GM19351 (cell line): ENCODE data around the gene MAGEB17.
"Not testable (repeated sequence)": the region's sequence is repeated elsewhere in the genome, so short reads cannot be mapped to it uniquely, and the experiment has no call there.

Experiments
- ATAC-seq: cut with Tn5 transposase; IDR thresholded peaks from one replicate; pipeline ENCODE4 v1.9.1; 2021; ENCODE audit warnings: mild to moderate bottlenecking, moderate library complexity; ENCODE audit not compliant: unreplicated experiment

Gene MAGEB17

DNA sequence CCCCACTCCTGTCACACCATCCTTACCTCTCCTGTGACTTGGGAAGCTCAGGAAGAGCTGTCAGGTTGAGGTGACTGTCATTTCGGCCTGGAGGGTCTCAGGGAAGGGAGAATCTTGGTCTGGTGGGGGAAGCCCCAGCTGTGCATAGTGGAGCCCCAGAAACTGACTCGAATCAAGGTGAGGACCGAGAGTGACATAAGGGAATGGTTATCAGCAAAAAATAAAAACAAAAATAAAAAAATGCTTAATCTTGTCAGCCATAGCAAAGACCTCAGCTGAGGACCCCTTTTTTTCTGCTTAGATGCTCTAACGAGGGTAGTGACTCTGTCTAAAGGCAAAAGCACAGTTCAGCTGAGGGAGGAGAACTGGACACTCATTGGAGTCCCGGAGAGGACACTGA is at the start of gene MAGEB17:
TSS of gene MAGEB17 (plus strand) at position 301 of the 400 bp plus-strand sequence. CDS start 2,902 bp downstream, outside the sequence.
- ATAC-seq = no peak

DNA sequence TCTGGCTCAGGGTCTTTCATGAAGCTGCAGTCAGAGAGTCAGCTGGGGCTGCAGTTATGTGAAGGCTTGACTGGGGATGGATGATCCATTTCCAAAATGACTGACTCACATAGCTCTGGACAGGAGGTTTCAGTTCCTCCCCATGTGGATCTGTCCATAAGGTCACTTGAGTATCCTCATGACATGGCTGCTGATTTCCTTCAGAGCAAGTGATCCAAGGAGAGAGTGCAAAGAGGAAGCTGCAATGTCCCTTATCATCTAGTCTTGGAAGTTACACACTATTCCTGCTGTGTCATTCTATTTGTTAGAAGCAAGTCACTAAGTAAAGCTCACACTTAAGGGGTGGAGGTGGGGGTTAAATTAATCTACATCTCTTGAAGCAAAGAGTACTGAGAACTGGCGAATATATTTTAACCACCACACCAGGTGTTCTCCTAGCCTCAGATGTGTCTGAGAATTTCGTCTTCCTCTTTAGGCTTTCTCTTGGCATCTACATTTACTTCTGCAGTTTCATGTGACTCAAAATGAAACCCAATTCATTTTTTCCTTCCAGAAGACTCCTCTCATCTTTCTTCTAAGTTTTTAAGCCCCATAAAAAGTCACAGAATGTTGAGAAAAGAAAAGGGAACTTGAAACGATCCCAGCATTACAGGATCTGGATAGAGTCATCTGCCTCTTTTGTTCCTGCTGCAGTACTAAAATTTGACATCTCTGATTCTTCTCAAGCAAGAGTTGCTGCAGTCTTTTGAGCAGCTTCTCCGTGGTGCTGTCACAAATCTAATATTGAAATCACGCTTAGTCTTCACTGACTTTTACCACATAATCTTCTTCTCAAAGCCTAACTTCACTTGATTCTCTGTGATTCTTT is 47.7 kb upstream of the MAGEB17 start:
- peak; percentile 87 for ATAC-seq

DNA sequence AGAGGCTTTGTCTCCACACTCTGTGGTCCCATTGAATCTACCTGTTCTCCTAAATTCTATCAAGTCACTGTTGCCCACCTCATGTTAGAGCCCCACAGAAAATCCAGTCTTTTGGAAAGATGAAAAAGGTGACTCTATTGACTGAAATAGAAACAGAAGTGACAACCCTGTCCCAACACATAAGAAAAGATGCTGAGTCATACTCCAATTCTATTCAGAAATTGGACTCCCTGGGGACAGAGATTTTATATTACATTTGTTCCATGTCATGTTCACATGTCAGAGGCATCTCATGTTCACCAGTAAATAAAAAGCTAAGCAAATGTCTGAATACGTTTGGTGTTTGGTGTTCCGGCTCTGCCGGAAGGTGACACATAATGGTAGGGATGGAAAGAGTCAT is 46.9 kb upstream of the MAGEB17 start:
- no peak for ATAC-seq

- ATAC-seq = peak; percentile 60
Observed at GRCh38 chrX:16123222-16123786, 44.0 kb upstream of the MAGEB17 start, which contains the start of gene GRPR. TSS of gene GRPR (plus strand) at chrX:16123565. CDS start at chrX:16123954, 389 bp downstream.

DNA sequence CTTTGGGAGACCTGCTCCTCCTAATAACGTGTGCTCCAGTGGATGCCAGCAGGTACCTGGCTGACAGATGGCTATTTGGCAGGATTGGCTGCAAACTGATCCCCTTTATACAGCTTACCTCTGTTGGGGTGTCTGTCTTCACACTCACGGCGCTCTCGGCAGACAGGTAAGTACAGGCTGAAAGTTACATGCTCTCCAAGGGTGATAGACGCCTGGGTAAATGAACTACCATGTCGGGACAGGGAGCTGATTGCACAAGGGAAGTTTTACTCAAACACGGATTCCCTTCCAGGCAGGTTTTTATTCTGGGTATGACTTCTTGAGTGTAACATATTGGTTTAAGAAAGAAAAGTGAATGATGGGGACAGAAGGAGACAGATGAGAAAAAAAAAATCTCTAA is 43.1 kb upstream of the MAGEB17 start:
- no peak for ATAC-seq

DNA sequence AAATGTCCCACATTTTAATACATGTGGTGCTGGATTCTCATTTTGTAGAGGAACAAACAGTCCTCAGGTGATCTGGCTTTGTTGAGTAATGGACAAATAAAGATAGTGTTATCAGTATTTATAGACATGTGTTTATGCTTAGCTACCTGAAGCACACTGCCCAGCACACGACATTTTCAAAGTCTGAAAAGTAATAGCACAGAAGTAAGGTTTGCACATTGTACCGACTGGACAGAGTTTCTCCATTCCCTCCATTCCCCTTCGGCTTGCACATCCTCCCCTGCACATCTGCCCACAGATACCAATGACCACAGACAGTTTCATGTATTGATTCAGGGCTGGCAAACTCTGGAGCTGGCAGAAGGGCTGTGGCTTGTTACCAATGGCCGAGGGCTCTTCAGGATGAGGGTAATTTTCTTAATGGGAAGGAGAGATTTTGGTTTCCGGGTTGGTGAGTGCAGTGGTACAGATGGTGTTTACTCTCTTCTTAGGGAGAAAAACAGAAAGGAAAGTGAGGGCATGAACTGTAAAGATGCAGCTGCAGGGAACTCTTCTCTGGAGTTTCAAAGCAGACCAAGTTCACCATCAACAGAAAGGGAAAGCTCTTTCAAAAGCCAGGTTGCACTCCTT is 41.6 kb upstream of the MAGEB17 start:
- ATAC-seq = no peak

GRCh38 chrX:16130707-16131106 is 36.6 kb upstream of the MAGEB17 start:
- no peak for ATAC-seq

DNA sequence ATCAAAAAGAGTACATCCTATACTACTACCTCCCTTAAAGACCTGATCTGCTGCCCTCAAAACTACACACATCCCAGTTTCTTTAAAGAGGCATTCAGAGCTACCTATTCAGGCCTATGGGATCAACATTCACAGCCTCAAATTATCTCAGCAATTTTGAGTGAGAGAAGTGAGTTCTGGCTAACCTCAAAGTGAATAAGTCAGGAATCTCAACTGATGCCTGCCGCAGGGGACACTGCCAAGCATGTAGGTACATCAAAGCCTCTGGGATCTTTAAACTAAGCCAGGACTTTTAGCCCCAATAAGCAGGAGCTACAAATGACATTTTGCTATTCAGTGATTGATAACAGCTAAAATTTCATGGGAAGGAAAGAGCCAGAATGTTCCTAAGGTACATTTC is 32.3 kb upstream of the MAGEB17 start:
- no peak for ATAC-seq

DNA sequence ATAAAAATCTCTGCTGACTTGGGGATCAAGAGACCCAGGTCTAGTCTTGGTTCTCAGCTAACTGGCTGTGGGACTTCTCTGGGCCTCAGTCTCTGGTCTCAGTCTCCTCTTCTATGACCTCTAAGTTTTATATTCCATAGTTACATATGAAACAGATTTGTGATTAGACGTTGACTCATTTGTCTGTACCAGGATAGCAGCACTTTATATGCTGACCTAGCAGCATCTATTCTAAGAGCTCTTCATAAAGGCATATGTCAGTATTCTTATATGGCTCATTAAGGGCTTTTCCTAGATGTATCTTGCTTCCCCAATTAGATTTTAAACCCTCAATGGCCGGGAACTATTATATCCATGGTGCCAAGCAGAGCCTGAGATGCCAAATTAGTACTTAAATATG is 31.2 kb upstream of the MAGEB17 start:
- no peak for ATAC-seq

GRCh38 chrX:16137416-16138107 is 29.7 kb upstream of the MAGEB17 start:
- peak; percentile 84 for ATAC-seq

DNA sequence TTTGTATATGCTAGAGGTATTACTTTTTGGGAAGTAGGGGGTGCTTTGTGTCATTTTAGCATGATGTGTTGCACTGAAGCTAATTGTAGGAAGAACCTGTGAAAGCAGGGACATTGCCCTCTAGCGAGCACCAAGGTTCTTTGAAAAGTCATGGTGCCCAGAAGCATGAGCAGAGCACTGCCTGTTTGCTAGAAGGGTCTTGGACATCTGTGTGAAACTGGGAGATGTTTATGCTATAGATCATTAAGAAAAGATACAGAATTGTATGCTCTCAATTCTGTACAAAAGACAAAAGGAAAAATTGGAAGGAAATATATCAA is 29.2 kb upstream of the MAGEB17 start:
- ATAC-seq = peak; percentile 44

DNA sequence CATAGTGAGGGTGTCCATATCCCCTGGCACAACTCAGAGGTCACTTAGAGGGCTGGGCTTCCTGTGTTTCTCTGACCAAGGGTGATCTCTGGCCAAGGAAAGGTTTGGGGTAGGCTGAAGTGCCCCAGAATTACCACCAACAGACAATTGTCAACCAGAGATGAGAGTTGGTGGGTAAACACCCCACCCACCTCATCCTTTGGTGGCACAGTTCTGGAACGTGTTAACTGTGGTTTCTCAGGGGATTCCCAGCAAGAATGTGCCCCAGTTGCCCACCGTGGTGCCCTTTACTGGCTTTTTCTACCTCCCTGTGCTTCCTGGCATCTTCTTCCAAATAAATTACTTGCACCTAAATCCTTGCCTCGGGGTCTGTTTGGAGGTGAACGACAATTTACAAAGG is 26.8 kb upstream of the MAGEB17 start:
- no peak for ATAC-seq

DNA sequence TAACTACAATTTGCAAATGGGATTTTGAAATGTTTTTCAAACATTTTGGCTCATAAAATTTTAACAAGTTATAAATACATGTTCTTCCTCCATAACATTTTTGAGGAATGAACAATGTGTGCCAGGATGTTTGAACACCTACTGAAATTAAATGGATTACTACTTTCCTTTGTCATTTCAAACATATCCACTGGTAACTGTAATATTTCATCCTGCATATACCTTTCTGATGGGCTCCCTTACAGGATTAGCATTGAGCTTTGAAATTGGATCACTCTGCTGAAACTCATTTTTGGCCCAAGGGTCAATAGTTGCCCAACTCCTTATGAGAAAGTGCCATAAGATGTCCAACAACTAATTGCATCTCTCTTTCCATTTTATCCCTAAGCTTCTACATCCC is 26.3 kb upstream of the MAGEB17 start:
- no peak for ATAC-seq

DNA sequence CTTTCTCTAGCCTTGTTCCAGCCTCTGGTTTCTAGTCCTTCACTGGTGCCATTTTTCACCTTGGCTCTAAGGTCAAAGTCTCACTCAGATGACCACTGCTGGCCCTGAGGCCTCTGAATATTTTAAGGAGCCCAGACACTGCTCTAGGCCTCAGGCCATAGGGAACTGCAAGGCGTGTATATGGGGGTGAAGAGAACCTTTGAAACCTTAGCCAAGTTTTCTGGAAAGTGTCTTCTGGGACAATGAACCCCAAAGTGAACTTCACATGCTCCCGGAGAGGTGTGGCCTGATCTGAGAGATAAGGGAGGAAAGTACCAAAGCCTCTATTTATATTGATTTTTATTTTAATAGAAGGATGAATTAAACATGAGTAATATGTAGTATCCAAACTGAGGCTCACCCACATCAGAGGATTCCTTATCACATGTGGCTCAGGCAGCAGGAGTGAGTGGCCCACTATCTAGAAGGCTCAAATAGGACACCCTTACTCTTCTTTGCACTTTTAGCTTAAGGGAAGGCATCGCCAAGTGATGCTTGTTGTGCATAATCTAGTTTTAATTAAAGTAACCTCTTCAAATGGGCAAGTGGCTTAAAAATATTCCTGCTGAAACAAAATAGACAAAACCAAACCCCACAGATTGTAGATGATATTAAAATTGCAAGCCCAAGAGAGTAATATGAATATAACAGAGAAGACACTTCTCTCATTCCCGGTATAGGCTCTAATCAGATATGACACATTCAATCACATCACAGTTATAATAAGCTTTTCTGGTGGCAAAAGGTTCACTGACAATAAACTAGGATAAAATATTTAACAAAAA is 25.6 kb upstream of the MAGEB17 start:
- no peak for ATAC-seq

DNA sequence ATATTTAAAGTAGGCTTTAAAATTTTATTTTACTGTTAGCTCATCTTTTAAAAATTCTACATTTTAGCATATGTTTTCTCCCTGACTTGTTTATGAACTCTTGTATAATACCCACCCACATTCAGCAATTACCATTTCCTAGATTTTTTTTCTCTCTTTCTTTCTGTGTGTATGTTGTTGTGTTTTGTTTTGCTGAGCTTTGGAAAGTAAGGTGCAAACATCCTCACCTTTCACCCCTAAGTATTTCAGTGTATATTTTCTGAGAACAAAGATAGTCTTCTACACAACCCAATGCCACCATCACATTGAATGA is 25.1 kb upstream of the MAGEB17 start:
- ATAC-seq = no peak

GRCh38 chrX:16143968-16144367 is 23.3 kb upstream of the MAGEB17 start:
- no peak for ATAC-seq

DNA sequence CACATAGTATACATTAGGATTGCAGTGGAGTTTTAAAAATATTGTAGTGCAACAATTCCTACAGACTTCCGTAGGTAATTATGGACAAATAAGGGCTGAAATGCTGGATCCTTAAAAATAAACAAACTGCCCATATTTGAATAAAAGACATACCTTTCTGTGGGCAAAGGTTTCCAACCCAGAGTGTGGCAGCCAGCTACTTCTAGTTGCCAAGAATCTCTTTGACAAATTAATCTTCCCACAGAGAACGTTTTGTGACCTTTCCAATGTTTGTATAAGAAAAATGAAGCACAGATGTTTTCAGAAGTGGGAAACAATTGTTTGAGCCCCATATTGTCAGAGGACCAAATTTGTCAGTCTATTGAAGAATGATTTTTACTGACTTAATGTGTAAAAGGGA is 22.9 kb upstream of the MAGEB17 start:
- no peak for ATAC-seq

- ATAC-seq = not testable (repeated sequence)
Observed at GRCh38 chrX:16145093-16145492, 22.2 kb upstream of the MAGEB17 start.

DNA sequence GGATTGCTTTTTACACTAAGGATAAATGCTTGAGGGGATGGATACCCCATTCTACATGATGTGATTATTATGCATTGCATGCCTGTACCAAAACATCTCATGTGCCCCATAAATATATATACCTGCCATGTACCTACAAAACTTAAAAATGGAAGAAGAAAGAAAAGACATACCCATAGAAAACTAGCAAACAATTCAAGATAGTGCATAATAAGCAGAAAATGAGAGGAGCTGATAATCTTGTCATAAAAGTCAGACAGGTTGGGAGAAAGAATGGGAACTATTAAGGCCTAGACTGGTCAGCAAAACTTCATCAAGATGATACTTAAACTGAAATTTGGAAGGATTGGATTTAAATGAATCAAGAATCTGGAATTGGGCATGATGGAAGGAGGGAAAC is 21.6 kb upstream of the MAGEB17 start:
- ATAC-seq = no peak

DNA sequence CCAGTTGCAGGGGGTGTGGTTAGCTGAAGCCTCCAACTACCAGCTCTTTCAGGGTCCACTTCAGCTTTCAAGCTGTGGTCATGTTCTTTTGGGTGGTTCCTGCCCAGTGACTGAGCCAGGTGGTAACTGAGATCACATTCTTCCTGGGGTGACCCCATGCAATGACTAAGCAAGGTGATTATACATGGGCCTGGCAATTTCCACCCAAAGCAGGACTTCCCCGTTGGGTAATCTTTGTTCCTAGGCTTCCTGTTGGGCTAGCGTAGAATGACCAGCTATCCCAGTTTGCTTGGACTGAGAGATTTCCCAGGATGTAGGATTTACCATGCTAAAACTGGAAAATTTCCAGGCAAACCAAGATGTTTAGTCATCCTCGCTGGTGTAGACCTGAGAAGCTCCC is 18.4 kb upstream of the MAGEB17 start:
- ATAC-seq = no peak

- no peak for ATAC-seq
Observed at GRCh38 chrX:16155581-16156096, 11.6 kb upstream of the MAGEB17 start.
